ENCODE measurements around the gene TTC28.
"Not testable (repeated sequence)": the region's sequence is repeated elsewhere in the genome, so short reads cannot be mapped to it uniquely, and the experiment has no call there.

The TTC28 gene

DNA sequence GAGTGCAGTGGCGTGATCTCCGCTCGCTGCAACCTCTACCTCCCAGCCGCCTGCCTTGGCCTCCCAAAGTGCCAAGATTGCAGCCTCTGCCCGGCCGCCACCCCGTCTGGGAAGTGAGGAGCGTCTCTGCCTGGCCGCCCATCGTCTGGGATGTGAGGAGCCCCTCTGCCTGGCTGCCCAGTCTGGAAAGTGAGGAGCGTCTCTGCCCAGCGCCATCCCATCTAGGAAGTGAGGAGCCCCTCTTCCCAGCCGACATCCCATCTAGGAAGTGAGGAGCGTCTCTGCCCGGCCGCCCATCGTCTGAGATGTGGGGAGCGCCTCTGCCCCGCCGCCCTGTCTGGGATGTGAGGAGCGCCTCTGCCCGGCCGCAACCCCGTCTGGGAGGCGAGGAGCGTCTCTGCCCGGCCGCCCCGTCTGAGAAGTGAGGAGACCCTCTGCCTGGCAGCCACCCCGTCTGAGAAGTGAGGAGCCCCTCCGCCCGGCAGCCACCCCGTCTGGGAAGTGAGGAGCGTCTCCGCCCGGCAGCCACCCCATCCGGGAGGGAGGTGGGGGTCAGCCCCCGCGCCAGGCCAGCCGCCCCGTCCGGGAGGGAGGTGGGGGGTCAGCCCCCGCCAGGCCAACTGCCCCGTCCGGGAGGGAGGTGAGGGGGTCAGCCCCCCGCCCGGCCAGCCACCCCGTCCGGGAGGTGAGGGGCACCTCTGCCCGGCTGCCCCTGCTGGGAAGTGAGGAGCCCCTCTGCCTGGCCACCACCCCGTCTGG is 126.4 kb downstream of the TTC28 start:
- not testable (repeated sequence) for DNase-seq

DNA sequence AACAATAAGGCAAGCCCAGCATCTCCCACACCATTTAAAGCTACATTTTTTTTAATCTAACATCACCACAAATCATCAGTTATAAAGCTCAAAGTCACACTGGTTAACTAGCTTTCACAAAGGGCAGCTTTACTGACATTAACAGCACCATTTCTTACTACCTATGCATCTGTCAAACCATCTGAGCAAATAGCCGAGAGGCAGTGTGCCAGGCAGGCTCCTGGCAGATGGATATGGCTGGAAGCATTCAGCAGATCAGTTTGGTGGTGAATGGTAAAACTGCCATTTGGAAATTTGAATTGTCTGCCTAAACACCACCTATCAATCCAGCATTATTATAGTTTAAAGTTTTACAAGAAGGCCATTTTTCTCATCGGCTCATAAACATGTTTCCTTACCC is 131.2 kb downstream of the TTC28 start:
- no peak for DNase-seq

GRCh38 chr22:28547132-28547842 is 132.4 kb downstream of the TTC28 start:
- no peak for DNase-seq

GRCh38 chr22:28544431-28544868 is 135.2 kb downstream of the TTC28 start:
- DNase-seq: no peak

GRCh38 chr22:28542980-28543621 is 136.5 kb downstream of the TTC28 start:
- DNase-seq: no peak

DNA sequence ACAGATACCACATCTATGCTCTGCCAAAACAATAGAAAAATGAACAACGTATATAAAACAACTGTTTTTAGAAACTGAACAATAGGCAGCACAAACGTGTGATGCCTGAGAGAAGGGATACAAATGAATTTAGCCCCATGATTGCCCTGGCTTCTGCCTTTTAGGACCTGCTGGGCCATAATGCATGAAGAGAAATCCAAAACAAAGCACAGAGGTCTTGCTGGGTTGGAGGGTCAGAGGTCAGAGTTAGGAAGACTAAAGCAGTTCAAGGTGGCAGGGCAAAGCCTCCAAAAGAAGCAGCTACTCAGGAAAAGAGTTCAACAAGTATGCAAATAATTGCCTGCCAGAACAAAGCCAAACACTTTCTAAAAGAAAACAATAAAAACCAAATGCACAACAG is 138.5 kb downstream of the TTC28 start:
- DNase-seq: no peak

DNA sequence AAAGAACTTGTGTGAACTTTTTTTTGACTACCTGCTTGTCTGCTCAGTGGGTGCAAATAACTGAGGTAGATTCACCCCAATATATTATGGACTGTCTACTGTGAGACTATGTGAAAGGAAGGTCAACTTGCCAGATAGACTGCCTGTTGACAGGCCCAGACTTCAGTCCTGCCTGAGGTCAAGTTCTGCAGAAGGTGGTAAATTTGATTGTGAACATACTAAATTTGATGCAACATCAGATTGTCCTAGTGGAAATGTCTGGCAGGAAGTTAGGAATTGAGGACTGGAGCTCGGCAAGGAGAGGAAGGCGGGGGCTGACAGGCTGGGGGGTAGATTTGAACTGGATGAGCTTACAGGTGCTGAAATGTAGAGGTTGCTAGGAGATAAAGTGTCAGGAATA is 140.7 kb downstream of the TTC28 start:
- DNase-seq: no peak

GRCh38 chr22:28530565-28530964 is 149.1 kb downstream of the TTC28 start:
- not testable (repeated sequence) for DNase-seq

DNA sequence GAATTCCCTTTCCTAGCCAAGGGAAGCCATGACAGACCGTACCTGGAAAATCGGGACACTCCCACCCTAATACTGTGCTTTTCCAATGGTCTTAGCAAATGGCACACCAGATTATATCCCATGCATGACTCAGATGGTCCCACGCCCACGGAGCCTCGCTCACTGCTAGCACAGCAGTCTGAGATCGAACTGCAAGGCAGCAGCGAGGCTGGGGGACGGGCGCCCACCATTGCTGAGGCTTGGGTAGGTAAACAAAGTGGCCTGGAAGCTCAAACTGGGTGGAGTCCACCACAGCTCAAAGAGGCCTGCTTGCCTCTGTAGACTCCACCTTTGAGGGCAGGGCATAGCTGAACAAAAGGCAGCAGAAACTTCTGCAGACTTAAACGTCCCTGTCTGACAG is 150.5 kb downstream of the TTC28 start:
- not testable (repeated sequence) for DNase-seq

DNA sequence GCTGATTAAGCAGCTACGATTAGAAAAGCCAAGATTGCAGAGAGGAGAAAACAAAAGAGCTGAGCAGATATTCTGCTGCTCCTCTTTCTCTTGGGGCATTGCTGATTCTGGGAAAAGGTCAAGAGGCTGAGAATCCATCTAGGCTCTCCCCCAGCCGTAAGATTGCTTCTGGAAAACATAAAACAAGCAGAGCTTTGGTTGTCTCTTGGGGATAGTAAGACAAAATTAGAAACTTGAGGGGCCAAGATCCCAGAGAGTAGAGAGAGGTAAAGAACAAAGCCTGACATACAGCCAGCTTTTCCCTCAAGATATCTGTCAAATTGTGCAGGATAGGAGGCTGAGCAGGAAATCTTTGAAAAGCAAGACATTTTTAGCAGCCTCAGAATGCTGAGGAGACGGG is 158.2 kb downstream of the TTC28 start:
- DNase-seq: no peak

DNA sequence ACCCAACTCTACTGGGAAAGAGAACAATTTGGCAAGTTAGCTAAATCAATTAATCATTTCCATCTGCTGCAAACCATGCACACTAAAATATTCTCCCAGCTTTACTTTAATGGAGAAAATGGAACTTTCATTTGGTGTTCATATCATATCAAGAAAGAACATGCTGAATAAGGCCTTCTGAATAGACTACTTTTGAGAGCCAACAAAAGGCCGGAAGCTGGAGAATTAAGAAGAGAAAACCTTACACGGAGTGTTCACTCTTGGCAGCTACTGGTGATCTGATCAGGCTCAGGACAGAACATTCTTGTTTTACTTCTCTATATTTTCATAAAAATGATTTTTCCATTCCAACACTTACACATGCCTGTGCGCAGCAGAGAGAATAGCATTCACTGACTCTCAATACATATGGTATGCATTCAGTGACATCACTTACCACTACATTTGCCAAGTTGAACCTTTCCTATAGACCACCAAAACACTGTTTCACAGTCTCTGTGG is 165.3 kb downstream of the TTC28 start:
- no peak for DNase-seq

DNA sequence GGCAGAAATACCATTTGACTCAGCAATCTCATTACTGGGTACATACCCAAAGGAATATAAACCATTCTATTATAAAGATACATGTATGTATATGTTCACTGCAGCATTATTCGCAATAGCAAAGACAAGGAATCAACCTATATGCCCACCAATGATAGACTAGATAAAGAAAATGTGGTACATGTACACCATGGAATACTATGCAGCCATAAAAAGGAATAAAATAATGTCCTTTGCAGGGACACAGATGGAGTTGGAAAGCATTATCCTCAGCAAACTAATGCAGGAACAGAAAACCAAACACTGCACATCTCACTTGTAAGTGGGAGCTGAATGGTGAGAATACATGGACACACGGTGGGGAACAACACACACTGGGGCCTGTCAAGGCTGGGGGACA is 167.3 kb downstream of the TTC28 start:
- not testable (repeated sequence) for DNase-seq

- no peak for DNase-seq
These were observed 171.7 kb downstream of the TTC28 start for GRCh38 chr22:28507896-28508295.

GRCh38 chr22:28506150-28506535 is 173.5 kb downstream of the TTC28 start:
- DNase-seq: no peak

GRCh38 chr22:28505416-28506149 is 174.1 kb downstream of the TTC28 start:
- DNase-seq: no peak

GRCh38 chr22:28500006-28500405 is 179.6 kb downstream of the TTC28 start:
- no peak for DNase-seq

- no peak for DNase-seq
These were observed 181.6 kb downstream of the TTC28 start for GRCh38 chr22:28498044-28498443.

DNA sequence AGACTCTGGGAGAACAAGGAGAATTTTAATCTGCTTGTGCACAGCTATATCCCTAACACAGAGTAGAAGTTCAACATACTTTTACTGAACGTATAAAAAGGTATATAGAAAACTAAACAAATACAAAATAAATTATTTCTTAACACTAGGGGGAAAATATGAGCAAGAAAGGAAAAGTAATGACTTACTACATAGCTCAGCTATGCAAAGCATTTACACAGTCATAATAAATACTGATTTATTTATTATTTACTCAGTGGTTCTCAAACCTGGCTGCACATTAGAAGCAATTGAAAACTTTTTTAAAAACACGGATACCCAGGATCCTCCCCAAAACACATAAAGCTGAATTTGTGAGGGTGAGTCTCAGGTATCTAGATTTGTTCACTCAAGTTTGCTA is 182.5 kb downstream of the TTC28 start:
- DNase-seq: no peak

DNA sequence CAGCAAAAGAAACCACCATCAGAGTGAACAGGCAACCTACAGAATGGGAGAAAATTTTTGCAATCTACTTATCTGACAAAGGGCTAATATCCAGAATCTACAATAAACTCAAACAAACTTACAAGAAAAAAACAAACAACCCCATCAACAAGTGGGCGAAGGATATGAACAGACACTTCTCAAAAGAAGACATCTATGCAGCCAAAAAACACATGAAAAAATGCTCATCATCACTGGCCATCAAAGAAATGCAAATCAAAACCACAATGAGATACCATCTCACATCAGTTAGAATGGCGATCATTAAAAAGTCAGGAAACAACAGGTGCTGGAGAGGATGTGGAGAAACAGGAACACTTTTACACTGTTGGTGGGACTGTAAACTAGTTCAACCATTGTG is 188.4 kb downstream of the TTC28 start:
- DNase-seq: not testable (repeated sequence)

DNA sequence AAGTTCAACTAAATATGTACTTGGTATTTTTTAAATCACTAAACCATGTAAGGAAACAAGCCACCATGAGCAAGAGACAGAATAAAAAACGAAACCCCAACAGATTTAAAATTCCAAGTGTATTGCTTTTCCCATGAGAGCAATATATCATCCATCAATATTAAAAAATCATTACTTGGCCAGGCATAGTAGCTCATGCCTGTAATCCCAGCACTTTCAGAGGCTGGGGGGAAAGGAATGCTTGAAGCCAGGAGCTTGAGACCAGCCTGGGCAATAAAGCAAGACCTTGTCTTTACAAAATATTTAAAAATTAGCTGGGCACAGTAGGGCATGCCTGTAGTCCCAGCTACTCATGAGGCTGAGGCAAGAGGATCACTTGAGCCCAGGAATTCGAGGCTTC is 190.8 kb downstream of the TTC28 start:
- DNase-seq: no peak

DNA sequence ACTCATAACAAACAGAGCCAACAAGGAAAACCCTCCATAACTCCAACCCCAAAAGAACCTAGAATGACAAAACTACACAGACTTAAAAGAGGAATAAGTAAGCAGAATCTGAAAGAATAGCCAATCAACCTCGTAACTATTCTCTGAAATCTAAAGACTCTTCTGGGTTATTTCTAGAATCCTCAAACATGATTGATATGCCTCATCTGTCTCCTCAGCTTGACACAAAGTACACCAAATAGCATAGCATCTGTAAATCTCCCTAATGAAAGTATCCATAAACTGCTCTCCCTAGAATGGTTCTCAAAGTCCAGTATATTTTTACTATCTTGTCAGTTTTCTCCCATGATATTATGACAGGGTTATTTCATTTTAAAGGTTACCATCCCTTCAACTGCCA is 195.0 kb downstream of the TTC28 start:
- no peak for DNase-seq

DNA sequence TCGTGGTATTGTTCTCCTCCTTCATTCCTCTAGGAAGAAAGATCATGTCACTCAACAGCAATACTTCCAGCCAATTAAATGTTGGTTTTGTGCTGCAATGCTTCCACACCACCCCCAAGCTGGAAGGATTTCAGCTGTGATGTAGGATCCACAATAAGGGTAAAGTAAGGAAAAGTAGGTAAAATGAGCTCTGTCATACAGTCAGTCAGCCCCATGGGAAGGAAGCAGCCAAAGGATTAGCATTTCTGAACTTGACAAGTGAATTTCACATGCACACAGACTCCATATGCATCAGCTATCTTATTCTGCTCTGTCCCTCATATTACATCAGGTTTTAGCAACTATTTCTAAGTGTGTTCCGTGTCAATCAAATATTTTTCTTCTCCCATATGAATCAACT is 197.9 kb downstream of the TTC28 start:
- no peak for DNase-seq
